ENCODE measurements around the gene ALDH1B1. TPM values are rescaled to one million over a fixed set of nuclear protein-coding genes. Genes with fewer than 3 reads are reported as not detected.

Gene ALDH1B1
- polyA plus RNA-seq, 1 donor (not counting 4 experiments of a cell fraction or from before 2014, with no cell fraction given): 14.4 TPM

DNA sequence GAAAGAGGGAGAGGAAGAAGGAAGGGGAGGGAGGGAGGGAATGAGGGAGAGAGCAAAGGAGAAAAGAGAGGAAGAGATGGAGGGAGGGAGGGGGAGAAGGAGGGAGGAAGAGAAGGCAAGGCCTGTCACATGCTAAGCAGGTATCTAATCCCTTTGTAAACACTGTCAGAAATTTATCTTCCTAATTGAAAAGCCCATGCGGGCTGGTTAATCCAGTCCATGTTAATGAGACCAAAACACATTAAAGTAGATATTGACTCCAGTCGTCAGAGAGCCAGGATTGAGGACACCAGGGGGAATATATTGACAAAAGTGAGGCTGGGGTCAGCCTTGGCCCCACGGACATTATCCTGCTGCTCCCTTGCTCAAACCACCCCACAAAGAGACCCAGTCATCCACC, 37.4 kb upstream of the ALDH1B1 start:
- Histone ChIP-seq H2AFZ (ENCODE audit: control insufficient read depth, low read length) (no peak overlapping the region), H3K9me3 (ENCODE audit: control insufficient read depth, low read depth, low read length) (no peaks in the 10 kb centered on the region), H3K4me3 (ENCODE audit: control insufficient read depth in 2 of 3, extremely low read depth in 1 of 3, insufficient read depth in 2 of 3, low read depth in 1 of 3, low read length in 3 of 3) (no peak overlapping the region), H4K20me1 (ENCODE audit: control insufficient read depth, extremely low read depth, insufficient read depth, low read length) (no peaks in the 10 kb centered on the region), H3K27ac (ENCODE audit: control insufficient read depth, insufficient read depth, low read length) (no peak overlapping the region), H3K4me1 (ENCODE audit: control insufficient read depth, extremely low read depth, insufficient read depth, low read length) (no peaks in the 10 kb centered on the region), H3K9me1 (ENCODE audit: control insufficient read depth, extremely low read depth, insufficient read depth, low read length) (no peaks in the 10 kb centered on the region), H3K9ac (ENCODE audit: control insufficient read depth, extremely low read depth, insufficient read depth, low read length) (no peak overlapping the region), H3K79me2 (ENCODE audit: control insufficient read depth, insufficient read depth, low read length) (no peaks in the 10 kb centered on the region), H3K4me2 (ENCODE audit: control insufficient read depth, extremely low read depth, insufficient read depth, low read depth, low read length) (no peak overlapping the region), H3K36me3 (ENCODE audit: control insufficient read depth in 2 of 2, extremely low read depth in 1 of 2, insufficient read depth in 2 of 2, low read length in 2 of 2) (no peaks in the 10 kb centered on the region), H3K27me3 (ENCODE audit: control insufficient read depth, extremely low read depth, insufficient read depth, low read length) (peaks cover 6% of the 10 kb centered on the region)
- FAIRE-seq (no peak), DNase-seq (ENCODE audit: low read depth, low spot score) (no peak)
- dilution Hi-C loops (cut with MboI; ENCODE audit: extremely low pct_ligation_motif_present, low sequenced_read_pairs): no loop called here
- no peak for TF ChIP-seq EZH2 (IDR thresholded peaks at IDR 0.05; ENCODE audit: low read length)
- TF ChIP-seq, protein P1, sequence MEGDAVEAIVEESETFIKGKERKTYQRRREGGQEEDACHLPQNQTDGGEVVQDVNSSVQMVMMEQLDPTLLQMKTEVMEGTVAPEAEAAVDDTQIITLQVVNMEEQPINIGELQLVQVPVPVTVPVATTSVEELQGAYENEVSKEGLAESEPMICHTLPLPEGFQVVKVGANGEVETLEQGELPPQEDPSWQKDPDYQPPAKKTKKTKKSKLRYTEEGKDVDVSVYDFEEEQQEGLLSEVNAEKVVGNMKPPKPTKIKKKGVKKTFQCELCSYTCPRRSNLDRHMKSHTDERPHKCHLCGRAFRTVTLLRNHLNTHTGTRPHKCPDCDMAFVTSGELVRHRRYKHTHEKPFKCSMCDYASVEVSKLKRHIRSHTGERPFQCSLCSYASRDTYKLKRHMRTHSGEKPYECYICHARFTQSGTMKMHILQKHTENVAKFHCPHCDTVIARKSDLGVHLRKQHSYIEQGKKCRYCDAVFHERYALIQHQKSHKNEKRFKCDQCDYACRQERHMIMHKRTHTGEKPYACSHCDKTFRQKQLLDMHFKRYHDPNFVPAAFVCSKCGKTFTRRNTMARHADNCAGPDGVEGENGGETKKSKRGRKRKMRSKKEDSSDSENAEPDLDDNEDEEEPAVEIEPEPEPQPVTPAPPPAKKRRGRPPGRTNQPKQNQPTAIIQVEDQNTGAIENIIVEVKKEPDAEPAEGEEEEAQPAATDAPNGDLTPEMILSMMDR (optimal IDR thresholded peaks at IDR 0.05 in 1 of 3, IDR thresholded peaks at IDR 0.05 in 1 of 3, conservative IDR thresholded peaks at IDR 0.05 in 1 of 3; ENCODE audit: extremely low read depth in 1 of 3, insufficient read depth in 2 of 3, low read length in 3 of 3): no peak

DNA sequence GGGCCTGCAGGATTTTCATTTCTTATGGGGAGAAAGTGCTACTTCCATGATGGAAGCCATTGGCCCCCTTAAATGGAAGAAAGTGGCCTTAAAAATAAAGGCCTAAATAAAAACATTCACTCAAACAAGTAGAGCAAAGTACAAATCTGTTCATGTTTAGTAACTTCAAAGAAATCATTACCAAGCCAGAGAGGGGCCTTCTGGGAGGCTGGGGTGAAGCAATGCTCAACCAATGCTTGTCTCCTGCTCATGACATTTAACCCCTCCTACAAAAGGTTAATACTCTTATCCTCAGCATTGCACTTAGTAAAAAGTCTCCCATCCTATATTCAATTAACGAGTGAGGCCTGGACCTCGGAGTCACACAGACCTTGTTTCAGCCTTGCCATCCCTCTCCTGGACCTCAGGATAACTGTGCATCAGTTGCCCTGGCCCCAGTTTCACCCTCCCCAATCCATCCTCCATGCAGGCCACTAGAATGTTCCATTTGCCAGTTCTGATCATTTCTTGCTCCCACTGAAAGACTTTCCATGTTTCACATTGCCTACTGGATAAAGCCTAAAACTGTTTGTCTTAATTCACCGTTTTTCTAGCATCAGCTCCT, 36.9 kb upstream of the ALDH1B1 start:
- Histone ChIP-seq H3K9me1 (ENCODE audit: control insufficient read depth, extremely low read depth, insufficient read depth, low read length) (no peaks in the 10 kb centered on the region), H3K79me2 (ENCODE audit: control insufficient read depth, insufficient read depth, low read length) (no peaks in the 10 kb centered on the region), H2AFZ (ENCODE audit: control insufficient read depth, low read length) (no peak overlapping the region), H3K4me2 (ENCODE audit: control insufficient read depth, extremely low read depth, insufficient read depth, low read depth, low read length) (no peak overlapping the region), H3K9me3 (ENCODE audit: control insufficient read depth, low read depth, low read length) (no peaks in the 10 kb centered on the region), H3K9ac (ENCODE audit: control insufficient read depth, extremely low read depth, insufficient read depth, low read length) (no peak overlapping the region), H3K27me3 (ENCODE audit: control insufficient read depth, extremely low read depth, insufficient read depth, low read length) (peaks cover 6% of the 10 kb centered on the region), H3K27ac (ENCODE audit: control insufficient read depth, insufficient read depth, low read length) (no peak overlapping the region), H3K4me1 (ENCODE audit: control insufficient read depth, extremely low read depth, insufficient read depth, low read length) (no peaks in the 10 kb centered on the region), H3K36me3 (ENCODE audit: control insufficient read depth in 2 of 2, extremely low read depth in 1 of 2, insufficient read depth in 2 of 2, low read length in 2 of 2) (no peaks in the 10 kb centered on the region), H3K4me3 (ENCODE audit: control insufficient read depth in 2 of 3, extremely low read depth in 1 of 3, insufficient read depth in 2 of 3, low read depth in 1 of 3, low read length in 3 of 3) (no peak overlapping the region), H4K20me1 (ENCODE audit: control insufficient read depth, extremely low read depth, insufficient read depth, low read length) (no peaks in the 10 kb centered on the region)
- TF ChIP-seq, protein P1 (optimal IDR thresholded peaks at IDR 0.05 in 1 of 3, IDR thresholded peaks at IDR 0.05 in 1 of 3, conservative IDR thresholded peaks at IDR 0.05 in 1 of 3; ENCODE audit: extremely low read depth in 1 of 3, insufficient read depth in 2 of 3, low read length in 3 of 3): no peak
- TF ChIP-seq EZH2 (IDR thresholded peaks at IDR 0.05; ENCODE audit: low read length): no peak
- dilution Hi-C loops (cut with MboI; ENCODE audit: extremely low pct_ligation_motif_present, low sequenced_read_pairs): no loop called here
- no peak for DNase-seq (ENCODE audit: low read depth, low spot score)
- no peak for FAIRE-seq

Data from keratinocyte (primary cell).